HL-60 (cell line): Measurements from ENCODE around the gene JAK1.
"Not testable (repeated sequence)": the region's sequence is repeated elsewhere in the genome, so short reads cannot be mapped to it uniquely, and the experiment has no call there.

Source experiments
- DNase-seq, 2 experiments: peaks; one replicate each; pipeline ENCODE4 v3.0.0-alpha.2; 2010 to 2020; ENCODE audit warnings: low read depth in 1 of 2, low spot score in 1 of 2
- H3K27ac ChIP-seq: fragments of 250-450 bp; sonication (Bioruptor Pico); replicated peaks from 2 replicates; pipeline ENCODE4 v1.5.1; 2020; ENCODE audit warnings: mild to moderate bottlenecking, moderate library complexity
- H3K27me3 ChIP-seq: fragments of 250-450 bp; sonication (Bioruptor Pico); 2 replicates; pipeline ENCODE4 v1.5.1; 2021; ENCODE audit warnings: mild to moderate bottlenecking, moderate library complexity; ENCODE audit not compliant: insufficient read depth, poor library complexity, severe bottlenecking
- H3K4me3 ChIP-seq: replicated peaks from 2 replicates; pipeline ENCODE4 v1.5.1; 2011; ENCODE audit warnings: mild to moderate bottlenecking, control low read depth, low read length; ENCODE audit not compliant: insufficient read depth
- CTCF ChIP-seq: IDR thresholded peaks from one replicate; pipeline ENCODE4 v1.5.1; 2011; ENCODE audit warnings: low read length, control low read depth, inconsistent platforms; ENCODE audit not compliant: insufficient read depth
- GABPA ChIP-seq: IDR thresholded peaks from 2 replicates; pipeline ENCODE4 v1.6.1; 2012; ENCODE audit warnings: low read depth
- POLR2AphosphoS5 ChIP-seq: IDR thresholded peaks from 2 replicates; pipeline ENCODE4 v1.6.1; 2012; ENCODE audit warnings: low read depth
- SPI1 ChIP-seq: IDR thresholded peaks from 2 replicates; pipeline ENCODE4 v1.6.1; 2012; ENCODE audit warnings: low read depth, mild to moderate bottlenecking, borderline replicate concordance
- TF ChIP-seq, protein P1 (sequence below): IDR thresholded peaks from 2 replicates; pipeline ENCODE4 v1.6.1; 2012; ENCODE audit warnings: low read depth; ENCODE audit not compliant: insufficient replicate concordance

Gene JAK1

GRCh38 chr1:65001231-65001792 lies 35.0 kb upstream of the JAK1 start:
- DNase-seq: no peak
- H3K4me3 ChIP-seq: no peak overlapping the region
- no peak overlapping the region for H3K27ac ChIP-seq
- H3K27me3 ChIP-seq: no peaks in the 10 kb centered on the region
- no peak for TF ChIP-seq POLR2AphosphoS5
- no peak for TF ChIP-seq GABPA
- TF ChIP-seq SPI1: no peak
- TF ChIP-seq, protein P1, sequence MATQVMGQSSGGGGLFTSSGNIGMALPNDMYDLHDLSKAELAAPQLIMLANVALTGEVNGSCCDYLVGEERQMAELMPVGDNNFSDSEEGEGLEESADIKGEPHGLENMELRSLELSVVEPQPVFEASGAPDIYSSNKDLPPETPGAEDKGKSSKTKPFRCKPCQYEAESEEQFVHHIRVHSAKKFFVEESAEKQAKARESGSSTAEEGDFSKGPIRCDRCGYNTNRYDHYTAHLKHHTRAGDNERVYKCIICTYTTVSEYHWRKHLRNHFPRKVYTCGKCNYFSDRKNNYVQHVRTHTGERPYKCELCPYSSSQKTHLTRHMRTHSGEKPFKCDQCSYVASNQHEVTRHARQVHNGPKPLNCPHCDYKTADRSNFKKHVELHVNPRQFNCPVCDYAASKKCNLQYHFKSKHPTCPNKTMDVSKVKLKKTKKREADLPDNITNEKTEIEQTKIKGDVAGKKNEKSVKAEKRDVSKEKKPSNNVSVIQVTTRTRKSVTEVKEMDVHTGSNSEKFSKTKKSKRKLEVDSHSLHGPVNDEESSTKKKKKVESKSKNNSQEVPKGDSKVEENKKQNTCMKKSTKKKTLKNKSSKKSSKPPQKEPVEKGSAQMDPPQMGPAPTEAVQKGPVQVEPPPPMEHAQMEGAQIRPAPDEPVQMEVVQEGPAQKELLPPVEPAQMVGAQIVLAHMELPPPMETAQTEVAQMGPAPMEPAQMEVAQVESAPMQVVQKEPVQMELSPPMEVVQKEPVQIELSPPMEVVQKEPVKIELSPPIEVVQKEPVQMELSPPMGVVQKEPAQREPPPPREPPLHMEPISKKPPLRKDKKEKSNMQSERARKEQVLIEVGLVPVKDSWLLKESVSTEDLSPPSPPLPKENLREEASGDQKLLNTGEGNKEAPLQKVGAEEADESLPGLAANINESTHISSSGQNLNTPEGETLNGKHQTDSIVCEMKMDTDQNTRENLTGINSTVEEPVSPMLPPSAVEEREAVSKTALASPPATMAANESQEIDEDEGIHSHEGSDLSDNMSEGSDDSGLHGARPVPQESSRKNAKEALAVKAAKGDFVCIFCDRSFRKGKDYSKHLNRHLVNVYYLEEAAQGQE: no peak
- TF ChIP-seq CTCF: no peak

- H3K27ac ChIP-seq, DNase-seq, H3K4me3 ChIP-seq, H3K27me3 ChIP-seq: not testable (repeated sequence)
These were observed 32.1 kb upstream of the JAK1 start for GRCh38 chr1:64998425-64998948.

DNA sequence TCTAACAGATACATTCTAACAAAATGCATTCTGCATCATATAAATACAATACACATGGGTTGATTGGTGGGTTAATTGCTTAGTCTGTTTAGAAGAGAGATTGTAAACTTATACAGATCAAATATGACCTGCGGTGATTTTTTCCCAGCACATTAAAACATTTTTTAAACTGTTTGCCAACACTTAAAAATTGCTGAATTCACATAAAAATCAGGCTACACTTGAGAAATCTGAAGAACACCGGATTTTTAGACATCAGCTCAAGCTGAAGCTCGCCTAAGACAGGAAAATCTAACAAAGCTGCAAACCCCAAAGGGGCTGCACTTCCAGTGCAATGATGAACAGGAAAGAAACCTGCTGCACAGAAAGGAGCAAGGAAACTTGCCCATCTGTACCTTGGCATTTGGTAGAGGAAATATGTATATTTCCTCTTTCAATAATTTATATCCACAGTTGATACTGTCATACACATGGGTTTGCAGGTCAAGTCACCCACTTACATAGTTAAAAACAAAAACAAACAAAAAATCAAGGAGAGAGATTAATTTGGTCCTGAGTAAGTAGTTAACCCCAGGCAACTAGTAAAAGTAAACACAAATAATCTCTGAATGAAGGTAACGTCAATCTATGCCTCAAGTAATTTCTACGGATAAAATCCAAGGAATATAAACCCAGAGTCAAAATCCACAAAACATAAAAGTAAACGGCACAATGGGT lies 30.4 kb upstream of the JAK1 start:
- TF ChIP-seq, protein P1: no peak
- no peak for TF ChIP-seq POLR2AphosphoS5
- TF ChIP-seq CTCF: no peak
- TF ChIP-seq SPI1: no peak
- no peak for TF ChIP-seq GABPA
- Histone ChIP-seq H3K4me3 (no peak overlapping the region), H3K27me3 (no peaks in the 10 kb centered on the region), H3K27ac (no peak overlapping the region)
- DNase-seq: no peak

GRCh38 chr1:64995316-64995715 lies 29.0 kb upstream of the JAK1 start:
- Histone ChIP-seq H3K4me3 (no peak overlapping the region), H3K27me3 (no peaks in the 10 kb centered on the region), H3K27ac (no peak overlapping the region)
- no peak for DNase-seq
- TF ChIP-seq, protein P1: no peak
- TF ChIP-seq CTCF (no peak), GABPA (no peak), POLR2AphosphoS5 (no peak), SPI1 (no peak)
